Activated T-helper 1 cell treated with Interleukin-2 at 50 U/mL for 16 hours (primary cell): Measurements from ENCODE around the gene CCDC88C.
"Not testable (repeated sequence)": the region's sequence is repeated elsewhere in the genome, so short reads cannot be mapped to it uniquely, and the experiment has no call there.

Source experiments
- DNase-seq: peaks from one replicate; pipeline ENCODE4 v3.0.0-alpha.2; 2020; ENCODE audit warnings: low read depth

CCDC88C gene

GRCh38 chr14:91418387-91419043 lies 895 bp upstream of the CCDC88C start:
- DNase-seq = peak; percentile 69

GRCh38 chr14:91417983-91418386 lies 365 bp upstream of the CCDC88C start:
- peak; percentile 61 for DNase-seq

GRCh38 chr14:91416744-91417119 lies 888 bp downstream of the CCDC88C start:
- no peak for DNase-seq

GRCh38 chr14:91415794-91416743 lies 1.6 kb downstream of the CCDC88C start:
- DNase-seq = peak; percentile 49

GRCh38 chr14:91414475-91414833 lies 3.2 kb downstream of the CCDC88C start:
- no peak for DNase-seq

GRCh38 chr14:91413547-91414474 lies 3.8 kb downstream of the CCDC88C start:
- DNase-seq = no peak

GRCh38 chr14:91412939-91413338 lies 4.7 kb downstream of the CCDC88C start:
- no peak for DNase-seq

GRCh38 chr14:91410771-91411536 lies 6.7 kb downstream of the CCDC88C start:
- DNase-seq = no peak

GRCh38 chr14:91409928-91410718 lies 7.5 kb downstream of the CCDC88C start:
- no peak for DNase-seq

- not testable (repeated sequence) for DNase-seq
Observed at GRCh38 chr14:91409240-91409639, 8.4 kb downstream of the CCDC88C start.

- no peak for DNase-seq
Observed at GRCh38 chr14:91406982-91407381, 10.6 kb downstream of the CCDC88C start.

- DNase-seq = no peak
Observed at GRCh38 chr14:91406451-91406850, 11.2 kb downstream of the CCDC88C start.

- DNase-seq = no peak
Observed at GRCh38 chr14:91405724-91406435, 11.7 kb downstream of the CCDC88C start.

- DNase-seq = peak; percentile 41
Observed at GRCh38 chr14:91405241-91405721, 12.3 kb downstream of the CCDC88C start.

GRCh38 chr14:91402771-91403600 lies 14.6 kb downstream of the CCDC88C start:
- no peak for DNase-seq

GRCh38 chr14:91402348-91402747 lies 15.3 kb downstream of the CCDC88C start:
- no peak for DNase-seq

GRCh38 chr14:91401751-91402150 lies 15.9 kb downstream of the CCDC88C start:
- DNase-seq = no peak

- DNase-seq = no peak
Observed at GRCh38 chr14:91400696-91401095, 16.9 kb downstream of the CCDC88C start.
